ENCODE data around the gene RASSF3.
"Not testable (repeated sequence)": the region's sequence is repeated elsewhere in the genome, so short reads cannot be mapped to it uniquely, and the experiment has no call there.

GRCh38 chr12:64583395-64583770, 26.9 kb upstream of the RASSF3 start:
- not testable (repeated sequence) for TF ChIP-seq CTCF, POLR2A, POLR2AphosphoS5 (IDR thresholded peaks at IDR 0.05)

Measured in breast epithelium (tissue), 3 donors.